H1 (cell line): ENCODE results near the gene SSB. TPM values are rescaled to one million over a fixed set of nuclear protein-coding genes. Genes with fewer than 3 reads are reported as not detected.

Experiments
- ATF2 ChIP-seq: IDR thresholded peaks from 2 replicates; pipeline ENCODE4 v1.6.1; 2012; ENCODE audit warnings: low read length, inconsistent platforms
- BCL11A ChIP-seq, 2 experiments: IDR thresholded peaks; one replicate each; pipeline ENCODE4 v1.6.1; 2011; ENCODE audit warnings: low read depth in 2 of 2, low read length in 2 of 2, mild to moderate bottlenecking in 2 of 2
- CTBP2 ChIP-seq: IDR thresholded peaks from 2 replicates; pipeline ENCODE4 v1.7.0; 2011; ENCODE audit warnings: borderline replicate concordance, mild to moderate bottlenecking, moderate library complexity, mixed read lengths, low read length; ENCODE audit not compliant: insufficient read depth, insufficient read length
- PHF8 ChIP-seq: fragments of 200-600 bp; sonication (generic); conservative IDR thresholded peaks from 2 replicates; pipeline ENCODE4 v1.7.1; 2012; ENCODE audit warnings: low read depth, mild to moderate bottlenecking, inconsistent platforms, low read length, moderate library complexity
- RFX5 ChIP-seq: IDR thresholded peaks from 2 replicates; pipeline ENCODE4 v1.6.1; 2011; ENCODE audit warnings: low read depth, low read length, improper control_type of control experiment, borderline replicate concordance
- SAP30 ChIP-seq: fragments of 300-600 bp; sonication (generic); IDR thresholded peaks from 2 replicates; pipeline ENCODE4 v1.7.1; 2012; ENCODE audit warnings: low read length, moderate library complexity, mild to moderate bottlenecking, inconsistent platforms; ENCODE audit not compliant: insufficient read depth, insufficient replicate concordance
- polyA plus RNA-seq, 7 experiments: library from polyadenylated mRNA; depleted of rRNA in 3 of 7; stranded (reverse) in 5 of 7; unstranded in 2 of 7; fragments of >200 nt in 5 of 7; fragments of 200-250 nt in 2 of 7; gene quantifications; 1 replicate in 5 of 7; 2 replicates in 1 of 7; 4 replicates in 1 of 7; pipeline versions ENCODE4 v1.2.1 to v1.2.3, GENCODE V29; 2011 to 2013; ENCODE audit warnings: missing spikeins in 2 of 7, mixed read lengths in 2 of 7
- total RNA-seq: library from RNA; stranded (reverse); fragmentation: NEBNext Ultra II Directional; extraction: Animal tissue kit (Norgen Biotek cat#: 25700); gene quantifications from 2 replicates; pipeline ENCODE4 v1.2.1, GENCODE V29; 2021

The SSB gene
- total and polyA plus RNA-seq, 2 of the 8 experiments (the other 6 are each of a cell fraction or from before 2014, with no cell fraction given) = 60.8 to 270 TPM

GRCh38 chr2:169818241-169818640 is 19.6 kb downstream of the SSB start (continued):
- no peak for TF ChIP-seq PHF8
- no peak for TF ChIP-seq ATF2
- no peak for TF ChIP-seq SAP30
- no peak for TF ChIP-seq RFX5
- no peak for TF ChIP-seq BCL11A (IDR thresholded peaks at IDR 0.05; ENCODE audit: low read depth in 2 of 2, low read length in 2 of 2)
- TF ChIP-seq CTBP2 = no peak
